Panc1 (cell line): ENCODE data around the gene TPRG1L.

ENCODE experiments used
- POLR2AphosphoS5 ChIP-seq: IDR thresholded peaks from 2 replicates; pipeline ENCODE4 v1.6.1; 2012; ENCODE audit warnings: mild to moderate bottlenecking, low read depth, low read length, moderate library complexity
- REST ChIP-seq, 2 experiments: IDR thresholded peaks; 2 replicates each; pipeline ENCODE4 v1.6.1; 2011 to 2012; ENCODE audit warnings: low read depth in 2 of 2, control low read depth in 1 of 2, low read length in 1 of 2, mild to moderate bottlenecking in 1 of 2, moderate library complexity in 1 of 2; ENCODE audit not compliant: insufficient read depth in 1 of 2
- SIN3A ChIP-seq: IDR thresholded peaks from 2 replicates; pipeline ENCODE4 v1.6.1; 2012; ENCODE audit warnings: low read depth, mild to moderate bottlenecking, low read length, moderate library complexity, borderline replicate concordance; ENCODE audit not compliant: insufficient read depth
- TCF7L2 ChIP-seq: IDR thresholded peaks from 2 replicates; pipeline ENCODE4 v1.6.1; 2011; ENCODE audit warnings: mild to moderate bottlenecking, low read depth, low read length, inconsistent platforms
- TF ChIP-seq, protein P1 (sequence below): fragments of 450-650 bp; IDR thresholded peaks from 2 replicates; pipeline ENCODE4 v1.5.1; 2017; ENCODE audit warnings: mild to moderate bottlenecking

- TF ChIP-seq SIN3A (no peak), POLR2AphosphoS5 (no peak), TCF7L2 (no peak), REST (IDR thresholded peaks at IDR 0.05; ENCODE audit: insufficient read depth in 1 of 2, low read depth in 2 of 2, low read length in 1 of 2) (no peak)
- TF ChIP-seq, protein P1, sequence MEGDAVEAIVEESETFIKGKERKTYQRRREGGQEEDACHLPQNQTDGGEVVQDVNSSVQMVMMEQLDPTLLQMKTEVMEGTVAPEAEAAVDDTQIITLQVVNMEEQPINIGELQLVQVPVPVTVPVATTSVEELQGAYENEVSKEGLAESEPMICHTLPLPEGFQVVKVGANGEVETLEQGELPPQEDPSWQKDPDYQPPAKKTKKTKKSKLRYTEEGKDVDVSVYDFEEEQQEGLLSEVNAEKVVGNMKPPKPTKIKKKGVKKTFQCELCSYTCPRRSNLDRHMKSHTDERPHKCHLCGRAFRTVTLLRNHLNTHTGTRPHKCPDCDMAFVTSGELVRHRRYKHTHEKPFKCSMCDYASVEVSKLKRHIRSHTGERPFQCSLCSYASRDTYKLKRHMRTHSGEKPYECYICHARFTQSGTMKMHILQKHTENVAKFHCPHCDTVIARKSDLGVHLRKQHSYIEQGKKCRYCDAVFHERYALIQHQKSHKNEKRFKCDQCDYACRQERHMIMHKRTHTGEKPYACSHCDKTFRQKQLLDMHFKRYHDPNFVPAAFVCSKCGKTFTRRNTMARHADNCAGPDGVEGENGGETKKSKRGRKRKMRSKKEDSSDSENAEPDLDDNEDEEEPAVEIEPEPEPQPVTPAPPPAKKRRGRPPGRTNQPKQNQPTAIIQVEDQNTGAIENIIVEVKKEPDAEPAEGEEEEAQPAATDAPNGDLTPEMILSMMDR: no peak
These were observed 2.9 kb downstream of the TPRG1L start for GRCh38 chr1:3627515-3628253.
